K562 (cell line): ENCODE data around the gene KRAS. TPM values are rescaled to one million over a fixed set of nuclear protein-coding genes. Genes with fewer than 3 reads are reported as not detected.

Experiments
- BDP1 ChIP-seq: IDR thresholded peaks from 3 replicates; pipeline ENCODE4 v1.6.1; 2011; ENCODE audit not compliant: insufficient read length, insufficient read depth
- C11orf30 ChIP-seq: fragments of 450-650 bp; IDR thresholded peaks from 2 replicates; pipeline ENCODE4 v1.6.1; 2016; ENCODE audit warnings: low read depth, mild to moderate bottlenecking
- CC2D1A ChIP-seq: fragments of 450-650 bp; IDR thresholded peaks from 2 replicates; pipeline ENCODE4 v1.6.1; 2017; ENCODE audit warnings: mild to moderate bottlenecking
- ERF ChIP-seq: fragments of 450-650 bp; formaldehyde crosslinking; IDR thresholded peaks from 2 replicates; pipeline ENCODE4 v1.4.0; 2020; ENCODE audit warnings: mild to moderate bottlenecking, mixed read lengths
- HNRNPH1 ChIP-seq: fragments of 200-400 bp; formaldehyde crosslinking; optimal IDR thresholded peaks from 2 replicates; pipeline ENCODE3; 2017; ENCODE audit warnings: low read depth, mild to moderate bottlenecking, low read length, moderate library complexity
- KLF13 ChIP-seq: fragments of 450-650 bp; IDR thresholded peaks from 2 replicates; pipeline ENCODE4 v1.6.1; 2016; ENCODE audit warnings: missing genetic modification characterization, low read depth, mild to moderate bottlenecking, missing compliant biosample characterization, moderate library complexity, borderline replicate concordance
- MAFF ChIP-seq: IDR thresholded peaks from 2 replicates; pipeline ENCODE4 v1.6.1; 2012; ENCODE audit warnings: low read length, improper control_type of control experiment
- MTA3 ChIP-seq: fragments of 450-650 bp; formaldehyde crosslinking; IDR thresholded peaks from 2 replicates; pipeline ENCODE4 v1.6.1; 2017; ENCODE audit warnings: mild to moderate bottlenecking, borderline replicate concordance
- NKRF ChIP-seq: fragments of 450-650 bp; IDR thresholded peaks from 2 replicates; pipeline ENCODE4 v1.6.1; 2016; ENCODE audit warnings: borderline replicate concordance
- RBM39 ChIP-seq: fragments of 200-400 bp; formaldehyde crosslinking; optimal IDR thresholded peaks from 2 replicates; pipeline ENCODE3; 2018; ENCODE audit warnings: low read depth, low read length
- SMARCA4 ChIP-seq: fragments of 450-650 bp; IDR thresholded peaks from 2 replicates; pipeline ENCODE4 v1.6.1; 2016
- ZC3H11A ChIP-seq: IDR thresholded peaks from 2 replicates; pipeline ENCODE4 v1.6.1; 2012; ENCODE audit warnings: low read depth, low read length, improper control_type of control experiment
- polyA plus RNA-seq, 8 experiments: library from polyadenylated mRNA; depleted of rRNA in 4 of 8; stranded (reverse) in 5 of 8; unstranded in 3 of 8; fragments of >200 nt; fragmentation: Nextera tagmentation in 2 of 8; fragmentation: Illumina TruSeq in 1 of 8; extraction: Ambion mirVana in 2 of 8; extraction: Trizol in 1 of 8; gene quantifications; 2 replicates each; pipeline versions ENCODE4 v1.2.1 to v1.2.3, GENCODE V29; 2011 to 2014; ENCODE audit warnings: inconsistent platforms in 1 of 8, missing spikeins in 1 of 8
- total RNA-seq, 7 experiments: library from RNA; depleted of rRNA in 6 of 7; stranded (reverse); fragments of >200 nt in 6 of 7; fragmentation: Illumina TruSeq in 2 of 7; extraction: Trizol in 2 of 7; gene quantifications; 2 replicates each; pipeline versions ENCODE4 v1.2.1 to v1.2.3, GENCODE V29; 2011 to 2021; ENCODE audit warnings: low replicate concordance in 1 of 7
- TF ChIP-seq, protein P1 (sequence below): sonication (generic); formaldehyde crosslinking; IDR thresholded peaks from 2 replicates; pipeline ENCODE4 v1.8.0; 2023; ENCODE audit warnings: missing genetic modification reagents, mild to moderate bottlenecking, borderline replicate concordance
- TF ChIP-seq, protein P2 (sequence below): IDR thresholded peaks from 3 replicates; pipeline ENCODE4 v1.6.1; 2011; ENCODE audit warnings: borderline replicate concordance, mild to moderate bottlenecking; ENCODE audit not compliant: insufficient read length, insufficient read depth
- TF ChIP-seq, protein P3 (sequence below): fragments of 150-350 bp; conservative IDR thresholded peaks from 2 replicates; pipeline ENCODE4 v1.6.1; 2014; ENCODE audit warnings: low read length

The KRAS gene
- total and polyA plus RNA-seq, 9 of the 15 experiments (the other 6 are each of a cell fraction or from before 2014, with no cell fraction given): 7.2 to 21.2 (median 12.7) TPM

- TF ChIP-seq, protein P1, sequence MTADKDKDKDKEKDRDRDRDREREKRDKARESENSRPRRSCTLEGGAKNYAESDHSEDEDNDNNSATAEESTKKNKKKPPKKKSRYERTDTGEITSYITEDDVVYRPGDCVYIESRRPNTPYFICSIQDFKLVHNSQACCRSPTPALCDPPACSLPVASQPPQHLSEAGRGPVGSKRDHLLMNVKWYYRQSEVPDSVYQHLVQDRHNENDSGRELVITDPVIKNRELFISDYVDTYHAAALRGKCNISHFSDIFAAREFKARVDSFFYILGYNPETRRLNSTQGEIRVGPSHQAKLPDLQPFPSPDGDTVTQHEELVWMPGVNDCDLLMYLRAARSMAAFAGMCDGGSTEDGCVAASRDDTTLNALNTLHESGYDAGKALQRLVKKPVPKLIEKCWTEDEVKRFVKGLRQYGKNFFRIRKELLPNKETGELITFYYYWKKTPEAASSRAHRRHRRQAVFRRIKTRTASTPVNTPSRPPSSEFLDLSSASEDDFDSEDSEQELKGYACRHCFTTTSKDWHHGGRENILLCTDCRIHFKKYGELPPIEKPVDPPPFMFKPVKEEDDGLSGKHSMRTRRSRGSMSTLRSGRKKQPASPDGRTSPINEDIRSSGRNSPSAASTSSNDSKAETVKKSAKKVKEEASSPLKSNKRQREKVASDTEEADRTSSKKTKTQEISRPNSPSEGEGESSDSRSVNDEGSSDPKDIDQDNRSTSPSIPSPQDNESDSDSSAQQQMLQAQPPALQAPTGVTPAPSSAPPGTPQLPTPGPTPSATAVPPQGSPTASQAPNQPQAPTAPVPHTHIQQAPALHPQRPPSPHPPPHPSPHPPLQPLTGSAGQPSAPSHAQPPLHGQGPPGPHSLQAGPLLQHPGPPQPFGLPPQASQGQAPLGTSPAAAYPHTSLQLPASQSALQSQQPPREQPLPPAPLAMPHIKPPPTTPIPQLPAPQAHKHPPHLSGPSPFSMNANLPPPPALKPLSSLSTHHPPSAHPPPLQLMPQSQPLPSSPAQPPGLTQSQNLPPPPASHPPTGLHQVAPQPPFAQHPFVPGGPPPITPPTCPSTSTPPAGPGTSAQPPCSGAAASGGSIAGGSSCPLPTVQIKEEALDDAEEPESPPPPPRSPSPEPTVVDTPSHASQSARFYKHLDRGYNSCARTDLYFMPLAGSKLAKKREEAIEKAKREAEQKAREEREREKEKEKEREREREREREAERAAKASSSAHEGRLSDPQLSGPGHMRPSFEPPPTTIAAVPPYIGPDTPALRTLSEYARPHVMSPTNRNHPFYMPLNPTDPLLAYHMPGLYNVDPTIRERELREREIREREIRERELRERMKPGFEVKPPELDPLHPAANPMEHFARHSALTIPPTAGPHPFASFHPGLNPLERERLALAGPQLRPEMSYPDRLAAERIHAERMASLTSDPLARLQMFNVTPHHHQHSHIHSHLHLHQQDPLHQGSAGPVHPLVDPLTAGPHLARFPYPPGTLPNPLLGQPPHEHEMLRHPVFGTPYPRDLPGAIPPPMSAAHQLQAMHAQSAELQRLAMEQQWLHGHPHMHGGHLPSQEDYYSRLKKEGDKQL (CRISPR knock-in tag): no peak
- TF ChIP-seq ERF (peak; percentile 39; the same call in 1 of the 2 replicates), MAFF (peak; percentile 93), CC2D1A (no peak), SMARCA4 (peak; percentile 77; the same call in 1 of the 2 replicates), KLF13 (tag) (peak; percentile 24; the same call in 1 of the 2 replicates), HNRNPH1 (no peak), BDP1 (no peak), RBM39 (no peak), NKRF (no peak), ZC3H11A (no peak), C11orf30 (peak; percentile 97), MTA3 (0 out of 2 replicates have a peak, but pooled peaks have one; percentile 42)
- TF ChIP-seq, protein P2, sequence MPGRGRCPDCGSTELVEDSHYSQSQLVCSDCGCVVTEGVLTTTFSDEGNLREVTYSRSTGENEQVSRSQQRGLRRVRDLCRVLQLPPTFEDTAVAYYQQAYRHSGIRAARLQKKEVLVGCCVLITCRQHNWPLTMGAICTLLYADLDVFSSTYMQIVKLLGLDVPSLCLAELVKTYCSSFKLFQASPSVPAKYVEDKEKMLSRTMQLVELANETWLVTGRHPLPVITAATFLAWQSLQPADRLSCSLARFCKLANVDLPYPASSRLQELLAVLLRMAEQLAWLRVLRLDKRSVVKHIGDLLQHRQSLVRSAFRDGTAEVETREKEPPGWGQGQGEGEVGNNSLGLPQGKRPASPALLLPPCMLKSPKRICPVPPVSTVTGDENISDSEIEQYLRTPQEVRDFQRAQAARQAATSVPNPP: no peak
- TF ChIP-seq, protein P3, sequence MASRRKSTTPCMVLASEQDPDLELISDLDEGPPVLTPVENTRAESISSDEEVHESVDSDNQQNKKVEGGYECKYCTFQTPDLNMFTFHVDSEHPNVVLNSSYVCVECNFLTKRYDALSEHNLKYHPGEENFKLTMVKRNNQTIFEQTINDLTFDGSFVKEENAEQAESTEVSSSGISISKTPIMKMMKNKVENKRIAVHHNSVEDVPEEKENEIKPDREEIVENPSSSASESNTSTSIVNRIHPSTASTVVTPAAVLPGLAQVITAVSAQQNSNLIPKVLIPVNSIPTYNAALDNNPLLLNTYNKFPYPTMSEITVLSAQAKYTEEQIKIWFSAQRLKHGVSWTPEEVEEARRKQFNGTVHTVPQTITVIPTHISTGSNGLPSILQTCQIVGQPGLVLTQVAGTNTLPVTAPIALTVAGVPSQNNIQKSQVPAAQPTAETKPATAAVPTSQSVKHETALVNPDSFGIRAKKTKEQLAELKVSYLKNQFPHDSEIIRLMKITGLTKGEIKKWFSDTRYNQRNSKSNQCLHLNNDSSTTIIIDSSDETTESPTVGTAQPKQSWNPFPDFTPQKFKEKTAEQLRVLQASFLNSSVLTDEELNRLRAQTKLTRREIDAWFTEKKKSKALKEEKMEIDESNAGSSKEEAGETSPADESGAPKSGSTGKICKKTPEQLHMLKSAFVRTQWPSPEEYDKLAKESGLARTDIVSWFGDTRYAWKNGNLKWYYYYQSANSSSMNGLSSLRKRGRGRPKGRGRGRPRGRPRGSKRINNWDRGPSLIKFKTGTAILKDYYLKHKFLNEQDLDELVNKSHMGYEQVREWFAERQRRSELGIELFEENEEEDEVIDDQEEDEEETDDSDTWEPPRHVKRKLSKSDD: no peak
Measured at GRCh38 chr12:25276199-25276937, 25.6 kb upstream of the KRAS start (continued).
